ENCODE data around the gene CACNA2D3. TPM values are rescaled to one million over a fixed set of nuclear protein-coding genes. Genes with fewer than 3 reads are reported as not detected.

Gene CACNA2D3
- total RNA-seq, 1 donor from 2014 or later: 3.6 TPM

GRCh38 chr3:54390582-54390981, 268.2 kb downstream of the CACNA2D3 start:
- intact Hi-C loops (cut with DNase I): no loop called here
- ATAC-seq: no peak

GRCh38 chr3:54393150-54393549, 270.8 kb downstream of the CACNA2D3 start:
- Histone ChIP-seq H3K4me1 (no peaks in the 10 kb centered on the region), H3K9me3 (no peaks in the 10 kb centered on the region), H3K36me3 (no peaks in the 10 kb centered on the region), H3K27me3 (ENCODE audit: low read depth) (no peaks in the 10 kb centered on the region), H3K4me3 (no peak overlapping the region), H3K27ac (no peak overlapping the region)
- DNase-seq (no peak), ATAC-seq (no peak)
- intact Hi-C loops (cut with DNase I): no loop called here
- TF ChIP-seq CTCF (IDR thresholded peaks at IDR 0.05): no peak

More at GRCh38 chr3:54390582-54390981, 268.2 kb downstream of the CACNA2D3 start:
- no peaks in the 10 kb centered on the region for H3K9me3 ChIP-seq
- H3K36me3 ChIP-seq: no peaks in the 10 kb centered on the region
- no peaks in the 10 kb centered on the region for H3K27me3 ChIP-seq (ENCODE audit: low read depth)
- TF ChIP-seq CTCF (IDR thresholded peaks at IDR 0.05): no peak
- H3K4me1 ChIP-seq: no peaks in the 10 kb centered on the region
- no peak overlapping the region for H3K4me3 ChIP-seq
- H3K27ac ChIP-seq: no peak overlapping the region
- DNase-seq: no peak

GRCh38 chr3:54408328-54408727, 286.0 kb downstream of the CACNA2D3 start:
- Histone ChIP-seq H3K27me3 (ENCODE audit: low read depth) (no peaks in the 10 kb centered on the region), H3K4me3 (no peak overlapping the region), H3K36me3 (no peaks in the 10 kb centered on the region), H3K9me3 (no peaks in the 10 kb centered on the region), H3K4me1 (no peaks in the 10 kb centered on the region), H3K27ac (no peak overlapping the region)
- intact Hi-C loops (cut with DNase I): no loop called here
- TF ChIP-seq CTCF (IDR thresholded peaks at IDR 0.05): no peak
- no peak for DNase-seq
- ATAC-seq: no peak

GRCh38 chr3:54421943-54422342, 299.6 kb downstream of the CACNA2D3 start:
- Histone ChIP-seq H3K9me3 (no peaks in the 10 kb centered on the region), H3K4me1 (no peaks in the 10 kb centered on the region), H3K4me3 (no peak overlapping the region), H3K36me3 (no peaks in the 10 kb centered on the region), H3K27ac (no peak overlapping the region), H3K27me3 (ENCODE audit: low read depth) (no peaks in the 10 kb centered on the region)
- DNase-seq (no peak), ATAC-seq (no peak)
- no peak for TF ChIP-seq CTCF (IDR thresholded peaks at IDR 0.05)
- intact Hi-C loops (cut with DNase I): no loop called here

GRCh38 chr3:54424292-54424691, 301.9 kb downstream of the CACNA2D3 start:
- ATAC-seq: no peak
- Histone ChIP-seq H3K27ac (no peak overlapping the region), H3K9me3 (no peaks in the 10 kb centered on the region), H3K36me3 (no peaks in the 10 kb centered on the region), H3K27me3 (ENCODE audit: low read depth) (no peaks in the 10 kb centered on the region), H3K4me1 (no peaks in the 10 kb centered on the region), H3K4me3 (no peak overlapping the region)
- DNase-seq: no peak
- no peak for TF ChIP-seq CTCF (IDR thresholded peaks at IDR 0.05)
- intact Hi-C loops (cut with DNase I): no loop called here

DNA sequence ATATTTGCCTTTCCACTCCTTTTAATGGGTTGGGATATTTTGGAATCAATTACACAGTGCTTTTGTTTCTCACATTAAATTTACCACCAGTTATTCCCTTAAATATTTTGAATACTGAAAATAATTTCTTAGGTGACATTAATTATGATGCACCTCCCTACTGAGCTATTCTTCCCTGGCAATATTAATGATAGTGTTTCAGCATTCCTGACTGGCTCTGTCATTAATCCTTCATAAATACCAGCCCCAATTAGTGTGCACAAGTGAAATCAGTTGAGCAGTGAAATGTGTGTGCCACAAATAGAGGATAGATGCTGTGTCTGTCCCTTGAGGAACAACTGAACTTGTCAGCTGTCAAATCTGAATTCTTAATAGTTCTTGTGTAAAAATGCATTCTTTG, 304.0 kb downstream of the CACNA2D3 start:
- no peak for TF ChIP-seq CTCF (IDR thresholded peaks at IDR 0.05)
- intact Hi-C loops (cut with DNase I): no loop called here
- ATAC-seq (no peak), DNase-seq (no peak)
- H3K4me1 ChIP-seq: no peaks in the 10 kb centered on the region
- H3K9me3 ChIP-seq: no peaks in the 10 kb centered on the region
- no peaks in the 10 kb centered on the region for H3K27me3 ChIP-seq (ENCODE audit: low read depth)
- H3K36me3 ChIP-seq: no peaks in the 10 kb centered on the region
- no peak overlapping the region for H3K27ac ChIP-seq
- H3K4me3 ChIP-seq: no peak overlapping the region
